Left colon (tissue), 2 donors: Measurements from ENCODE around the gene H2BK1. TPM values are rescaled to one million over a fixed set of nuclear protein-coding genes. Genes with fewer than 3 reads are reported as not detected.
A peak's percentile ranks its signal among the peaks of the same experiment; 100 is the strongest.

Source experiments
- ATAC-seq: fragments of 200-7000 bp; cut with Tn5 transposase; one replicate; pipeline ENCODE4 v1.9.1; 2020; ENCODE audit warnings: mild to moderate bottlenecking, moderate library complexity
- DNase-seq, 2 donors: peaks; one replicate each; pipeline ENCODE4 v3.0.0-alpha.2; 2020
- intact Hi-C, 2 donors: fragments of 100-400 bp; cut with DNase I in 1 of 2; cut with micrococcal nuclease in 1 of 2; formaldehyde crosslinking; loops; one replicate each; pipeline versions ENCODE4 v1.11.2 to v1.14.0; 2022; cut with DNase I, micrococcal nuclease
- total RNA-seq, 2 donors: library from RNA; stranded (reverse); fragmentation: NEBNext Ultra II Directional; extraction: Animal tissue kit (Norgen Biotek cat#: 25700); gene quantifications; one replicate each; pipeline ENCODE4 v1.2.1, GENCODE V29; 2021
- donor health status: DM: no; HTN: no; CAD: no.
- donor health status: DM: yes; HTN: yes; CAD: no.

The H2BK1 gene
- total RNA-seq, 2 donors from 2014 or later: not detected

GRCh38 chr7:151237244-151238189 lies 27.2 kb upstream of the H2BK1 start:
- intact Hi-C loops: no loop called here
- no peak for ATAC-seq
- no peak for DNase-seq

DNA sequence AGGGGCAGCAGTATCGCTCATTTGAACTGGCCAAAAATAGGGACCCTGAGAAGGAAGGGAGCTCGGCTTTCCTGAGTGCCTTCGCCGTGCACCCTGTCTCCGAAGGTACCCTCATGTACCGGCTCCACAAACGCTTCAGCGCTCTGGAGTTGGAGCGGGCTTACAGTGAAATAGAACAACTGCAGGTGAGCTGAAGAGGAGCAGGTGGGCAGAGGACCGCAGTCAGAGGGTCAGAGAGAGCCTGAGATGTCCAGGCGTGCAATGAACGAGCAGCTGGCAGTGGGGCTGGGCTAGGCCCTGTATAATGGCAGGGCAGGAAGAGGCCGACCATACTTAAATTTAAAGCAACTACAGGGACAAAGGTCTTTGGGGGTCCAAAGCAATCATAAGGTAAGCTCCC lies 26.1 kb upstream of the H2BK1 start:
- intact Hi-C loops: no loop called here
- ATAC-seq (no peak), DNase-seq (no peak)

- intact Hi-C loops: no loop called here
- ATAC-seq (no peak), DNase-seq (no peak)
Measured at GRCh38 chr7:151235091-151235787, 25.0 kb upstream of the H2BK1 start.

DNA sequence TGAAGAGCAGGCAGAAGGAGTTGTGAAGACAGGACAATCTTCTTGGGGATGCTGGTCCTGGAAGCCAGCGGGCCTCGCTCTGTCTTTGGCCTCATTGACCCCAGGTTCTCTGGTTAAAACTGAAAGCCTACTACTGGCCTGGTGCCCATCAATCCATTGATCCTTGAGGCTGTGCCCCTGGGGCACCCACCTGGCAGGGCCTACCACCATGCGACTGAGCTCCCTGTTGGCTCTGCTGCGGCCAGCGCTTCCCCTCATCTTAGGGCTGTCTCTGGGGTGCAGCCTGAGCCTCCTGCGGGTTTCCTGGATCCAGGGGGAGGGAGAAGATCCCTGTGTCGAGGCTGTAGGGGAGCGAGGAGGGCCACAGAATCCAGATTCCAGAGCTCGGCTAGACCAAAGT lies 23.5 kb upstream of the H2BK1 start:
- no peak for ATAC-seq
- no peak for DNase-seq
- intact Hi-C loops: no loop called here

- intact Hi-C loops: no loop called here
- ATAC-seq (peak; percentile 38), DNase-seq (peak in 1 of 2 donors; percentile 51)
Measured at GRCh38 chr7:151232917-151233701, 22.8 kb upstream of the H2BK1 start.

- intact Hi-C loops: no loop called here
- peak; percentile 94 to 96 for DNase-seq
- ATAC-seq: peak; percentile 84
Measured at GRCh38 chr7:151232091-151232916, 22.0 kb upstream of the H2BK1 start, which contains the start of gene CHPF2. Gene CHPF2, plus strand, starts transcription at chr7:151232483. Its CDS starts 1,529 bp downstream, at chr7:151234012.

GRCh38 chr7:151231080-151231479 lies 20.8 kb upstream of the H2BK1 start:
- intact Hi-C loops: no loop called here
- ATAC-seq (no peak), DNase-seq (no peak)

DNA sequence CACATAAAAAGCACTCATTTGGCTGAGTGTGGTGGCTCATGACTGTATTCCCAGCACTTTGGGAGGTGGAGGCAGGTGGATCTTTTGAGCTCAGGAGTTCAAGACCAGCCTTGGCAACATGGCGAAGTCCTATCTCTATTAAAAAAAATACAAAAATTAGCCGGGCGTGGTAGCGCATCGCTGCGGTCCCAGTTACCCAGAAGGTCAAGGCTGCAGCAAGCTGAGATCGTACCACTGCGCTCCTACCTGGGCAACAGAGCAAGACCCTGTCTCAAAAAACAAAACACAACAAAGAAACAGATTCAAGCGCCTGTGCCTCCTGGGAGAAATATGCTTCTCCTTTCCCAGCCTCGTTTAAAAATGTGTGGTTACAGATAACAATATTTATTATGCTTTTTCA lies 19.0 kb upstream of the H2BK1 start:
- intact Hi-C loops: no loop called here
- ATAC-seq (no peak), DNase-seq (no peak)

- DNase-seq: peak in 1 of 2 donors; percentile 62
- ATAC-seq: peak; percentile 61
- intact Hi-C loops: no loop called here
Measured at GRCh38 chr7:151228024-151228866, 18.0 kb upstream of the H2BK1 start.

DNA sequence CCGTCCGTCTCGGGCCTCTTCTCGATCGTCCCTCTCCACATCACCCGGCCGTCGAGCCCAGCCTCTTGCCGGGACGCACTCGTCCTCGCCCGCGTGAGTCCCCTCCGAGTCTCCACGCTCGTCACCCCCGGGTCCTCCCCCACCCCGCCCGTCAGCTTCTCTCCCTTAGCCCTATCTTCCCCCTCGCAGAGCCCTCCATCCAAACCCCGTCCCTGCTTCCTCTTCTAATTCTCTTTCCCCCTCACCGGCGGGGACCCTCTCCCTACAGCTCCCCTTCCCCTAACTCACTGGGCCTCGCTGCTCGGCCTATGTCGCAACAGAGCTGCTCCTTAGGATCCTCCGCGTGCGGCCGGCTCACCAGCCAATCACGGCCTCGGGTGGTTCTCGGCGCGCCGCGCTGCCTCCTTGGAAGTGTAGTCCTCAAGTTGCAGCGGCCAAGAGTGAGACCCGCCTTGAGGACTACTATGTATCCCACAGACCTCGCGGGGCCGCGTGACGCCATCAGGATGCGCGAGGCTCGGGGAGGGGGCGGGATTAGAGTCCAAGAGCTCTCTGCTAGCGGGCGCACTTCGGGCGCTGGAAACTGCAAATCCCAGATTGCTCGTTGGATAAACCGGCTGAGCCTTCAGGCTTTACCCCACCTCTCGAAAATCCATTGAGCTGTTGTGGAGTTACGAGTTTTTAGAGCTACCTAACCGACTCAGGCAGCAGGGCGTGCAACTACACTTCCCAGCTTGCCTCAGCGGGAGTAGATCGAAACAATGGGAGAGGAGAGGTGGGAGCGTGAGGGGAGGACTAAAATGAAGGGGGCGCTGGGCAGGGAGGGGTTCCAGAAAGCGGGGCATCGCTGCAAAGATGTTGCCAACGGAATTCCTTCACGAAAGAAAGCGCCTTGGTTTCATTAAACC lies 16.8 kb upstream of the H2BK1 start, which contains the start of gene ABCF2:
Gene ABCF2, minus strand, starts transcription at position 331 of the 908 bp plus-strand sequence. CDS start 747 bp downstream, outside the sequence.
- intact Hi-C loops: no loop called here
- DNase-seq (peak; percentile 99), ATAC-seq (peak; percentile 90)

DNA sequence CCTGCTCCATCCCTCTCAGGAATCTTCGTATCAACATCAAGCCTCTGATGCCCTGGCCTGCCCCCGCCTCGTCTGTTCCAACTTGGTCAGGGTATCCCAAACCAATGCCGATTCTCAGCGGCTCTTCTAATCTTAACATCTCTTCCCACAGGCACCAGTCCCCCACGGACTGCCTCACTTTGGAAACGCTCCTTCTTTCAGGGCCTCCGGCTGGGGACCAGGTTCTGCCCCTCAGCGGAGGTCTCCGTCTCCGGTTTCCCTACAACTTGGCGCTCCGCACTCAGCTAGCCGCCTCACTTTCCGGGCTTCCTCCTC lies 16.2 kb upstream of the H2BK1 start:
- ATAC-seq (no peak), DNase-seq (no peak)
- intact Hi-C loops: no loop called here

GRCh38 chr7:151225948-151226510 lies 15.7 kb upstream of the H2BK1 start:
- DNase-seq (no peak), ATAC-seq (no peak)
- intact Hi-C loops: no loop called here

- intact Hi-C loops: no loop called here
- no peak for DNase-seq
- ATAC-seq: no peak
Measured at GRCh38 chr7:151223728-151224127, 13.4 kb upstream of the H2BK1 start.

DNA sequence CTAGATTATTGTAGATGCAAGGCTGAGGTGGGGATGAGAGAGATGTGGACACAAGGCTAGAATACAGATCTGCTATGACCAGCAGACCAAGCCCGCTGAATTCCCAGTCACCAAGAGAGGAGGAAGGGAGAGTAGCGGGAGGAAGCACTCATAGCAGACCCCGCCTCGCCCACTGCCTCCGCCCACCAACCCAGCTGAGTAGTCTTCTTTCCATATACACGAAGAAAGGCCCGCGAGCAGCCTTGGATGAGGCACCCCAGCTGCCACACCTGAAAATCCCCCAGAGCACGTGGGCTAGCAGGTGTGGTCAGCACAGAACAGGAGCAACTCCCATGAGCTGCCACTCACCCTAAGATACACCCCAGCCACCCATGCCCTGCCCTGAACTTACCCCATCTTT lies 7.9 kb upstream of the H2BK1 start:
- ATAC-seq (peak; percentile 15), DNase-seq (no peak)
- intact Hi-C loops: no loop called here

GRCh38 chr7:151215396-151215795 lies 5.1 kb upstream of the H2BK1 start:
- DNase-seq (peak in 1 of 2 donors; percentile 35), ATAC-seq (peak; percentile 95)
- intact Hi-C loops: no loop called here

- DNase-seq: no peak
- intact Hi-C loops: no loop called here
- ATAC-seq: no peak
Measured at GRCh38 chr7:151213826-151214225, 3.5 kb upstream of the H2BK1 start.
